Non-pigmented ciliary epithelial cell (primary cell): ENCODE measurements around the gene GRM8.

Source experiments
- DNase-seq: peaks from one replicate; pipeline ENCODE4 v3.0.0-alpha.2; 2010; ENCODE audit warnings: low read depth

The GRM8 gene

DNA sequence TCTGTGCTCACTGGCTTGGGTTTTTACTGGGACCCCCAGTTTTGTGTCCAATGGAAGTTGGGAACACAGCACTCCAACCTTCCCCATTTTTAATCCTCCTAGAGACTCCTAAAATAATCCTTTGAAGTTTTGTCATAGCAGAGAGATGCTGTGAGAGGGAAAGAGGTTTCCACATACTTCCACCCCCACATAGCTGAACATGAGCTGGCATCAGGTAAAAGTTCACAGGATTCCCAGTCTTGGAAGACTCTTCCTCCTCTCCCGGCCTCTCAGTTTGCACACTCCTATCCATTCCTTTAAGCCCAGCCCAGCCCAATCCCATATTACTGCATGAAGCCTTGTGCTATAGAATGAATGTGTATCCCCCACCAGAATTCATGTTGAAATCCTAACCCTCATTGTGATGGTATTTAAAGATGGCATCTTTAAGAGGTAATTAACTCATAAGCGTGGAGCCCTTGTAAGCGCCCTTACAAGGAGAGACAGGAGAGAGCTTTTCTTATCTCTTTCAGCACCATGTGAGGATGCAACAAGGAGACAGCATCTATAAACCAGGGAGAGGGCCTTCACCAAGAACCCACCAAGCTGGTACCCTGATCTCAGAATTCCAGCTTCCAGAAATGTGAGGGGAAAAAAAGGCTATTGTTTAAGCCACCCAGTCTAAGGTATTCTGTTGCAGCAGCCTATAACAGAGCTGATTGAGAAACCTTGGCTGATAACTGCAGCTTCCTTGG lies 22.4 kb downstream of the GRM8 start:
- DNase-seq: no peak

DNA sequence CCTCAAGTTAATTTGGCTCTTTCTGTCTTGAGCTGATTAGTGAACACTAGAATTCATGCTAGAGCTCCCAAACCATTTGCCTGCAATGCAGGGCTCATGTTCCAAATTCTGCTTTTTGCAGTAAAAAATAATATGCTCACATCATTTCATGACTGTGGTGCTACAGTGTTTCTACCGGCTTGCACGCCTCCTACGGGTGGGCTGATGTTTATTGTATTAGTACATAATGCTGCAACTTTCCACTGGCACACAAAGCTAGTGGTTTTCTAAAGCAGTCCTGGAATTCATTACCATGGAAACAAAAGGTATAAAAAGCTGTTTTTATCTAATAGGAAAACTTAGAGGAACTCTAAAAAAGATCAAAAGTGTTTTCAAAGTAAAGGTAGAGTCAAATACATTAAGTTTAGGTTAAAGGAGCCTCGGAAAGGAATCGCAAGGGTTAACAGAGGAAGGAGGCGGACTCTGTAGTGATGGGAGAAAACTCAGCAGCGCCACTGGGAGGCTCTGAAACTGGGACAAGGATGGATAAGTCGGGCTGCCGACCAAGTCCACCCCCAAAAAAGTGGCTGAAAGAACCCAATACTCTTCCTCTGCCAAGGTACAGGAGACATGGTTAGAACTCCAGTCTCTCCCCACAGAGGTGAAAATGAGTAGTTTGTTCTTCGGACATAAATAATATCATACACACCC lies 25.9 kb downstream of the GRM8 start:
- no peak for DNase-seq

DNA sequence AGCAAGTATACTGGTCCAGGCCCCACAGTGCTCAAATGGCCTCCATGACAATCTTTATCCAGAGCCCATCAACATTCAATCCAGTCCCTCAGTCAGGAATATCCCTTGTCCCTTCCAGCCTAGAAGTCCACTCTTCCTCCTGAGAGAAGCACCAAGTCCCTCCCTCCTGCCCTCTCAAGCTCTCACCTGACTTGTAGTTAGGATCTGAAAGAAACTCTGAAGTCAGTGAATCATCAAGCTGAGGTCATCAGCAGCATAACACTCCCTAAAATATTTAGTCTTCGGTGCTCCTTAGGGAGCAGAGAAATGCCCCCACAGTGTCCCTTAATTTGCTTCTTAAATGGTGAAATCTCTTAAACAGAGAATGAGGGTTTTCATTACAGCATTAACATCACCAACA lies 31.0 kb downstream of the GRM8 start:
- DNase-seq: no peak

DNA sequence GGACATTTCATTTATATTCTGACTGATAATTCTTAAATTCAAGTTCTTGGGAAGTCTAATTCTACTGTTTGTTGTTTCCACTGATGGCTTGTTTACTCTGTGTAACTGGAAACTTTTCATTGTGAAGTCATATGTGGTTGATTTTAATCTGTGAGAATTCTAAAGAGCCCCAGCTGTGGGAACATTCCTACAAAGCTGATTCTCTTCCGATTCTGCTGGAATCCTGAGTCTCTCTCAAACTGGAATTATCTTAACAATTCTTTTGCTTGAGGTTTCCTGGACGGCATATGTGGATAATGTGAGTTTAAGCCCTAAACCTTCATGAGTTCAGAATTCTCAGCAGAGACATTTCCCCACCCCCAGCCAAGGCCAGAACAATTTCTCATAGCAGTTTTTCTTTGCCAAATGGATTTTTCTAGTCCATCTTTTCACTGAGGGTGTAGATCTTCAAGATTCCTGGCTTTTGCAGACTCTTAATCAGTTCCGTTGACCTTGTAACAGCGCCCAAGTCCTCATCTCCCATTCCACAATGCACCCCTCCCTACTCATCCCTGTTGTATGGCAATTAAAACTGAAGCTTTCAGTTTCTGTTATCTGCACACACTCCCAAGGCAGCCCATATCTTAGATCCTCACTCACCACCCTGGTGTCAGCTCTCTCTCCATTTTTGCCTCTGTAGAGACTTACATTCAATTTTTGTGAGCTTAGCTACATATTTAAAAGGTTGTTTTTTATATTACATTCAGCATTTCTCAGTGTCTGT lies 37.6 kb downstream of the GRM8 start:
- DNase-seq: no peak

DNA sequence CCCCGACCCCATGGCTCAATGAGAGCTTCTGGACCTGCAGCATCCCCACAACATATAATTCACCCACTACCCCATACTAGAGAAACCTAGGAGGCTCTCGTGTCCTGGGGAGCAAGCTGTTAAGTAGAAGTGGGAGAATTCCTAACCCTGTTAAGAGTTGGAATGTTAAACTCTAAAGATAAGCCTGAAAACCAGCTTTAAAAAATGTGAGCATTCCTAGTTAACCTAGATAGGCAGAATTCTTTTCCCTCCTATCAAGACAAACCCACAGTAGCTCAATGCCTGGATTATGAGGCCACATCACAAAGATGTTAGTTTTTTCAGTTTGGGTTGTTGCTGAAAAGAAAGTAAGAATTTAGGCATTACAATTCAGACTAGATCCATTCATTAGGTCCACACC lies 42.9 kb downstream of the GRM8 start:
- DNase-seq: no peak

DNA sequence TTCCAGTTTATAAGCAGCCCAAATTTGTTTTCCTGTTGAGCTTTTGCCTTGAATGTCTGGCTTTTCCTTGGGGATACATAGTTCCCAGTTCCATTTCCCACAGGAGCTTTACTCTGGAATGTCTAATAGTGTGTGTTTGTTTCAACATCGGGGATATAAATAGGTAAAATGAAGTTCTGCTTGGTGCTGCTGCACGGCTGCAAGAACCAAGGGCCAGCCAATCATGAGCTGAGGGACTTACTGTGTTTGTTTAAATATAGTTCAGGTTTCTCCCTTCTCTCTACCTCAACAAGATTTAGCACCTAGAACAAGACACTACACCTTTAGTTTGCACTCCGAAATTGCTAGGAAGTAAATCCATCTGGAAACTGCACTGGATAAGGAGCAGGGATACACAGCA lies 43.9 kb downstream of the GRM8 start:
- no peak for DNase-seq

DNA sequence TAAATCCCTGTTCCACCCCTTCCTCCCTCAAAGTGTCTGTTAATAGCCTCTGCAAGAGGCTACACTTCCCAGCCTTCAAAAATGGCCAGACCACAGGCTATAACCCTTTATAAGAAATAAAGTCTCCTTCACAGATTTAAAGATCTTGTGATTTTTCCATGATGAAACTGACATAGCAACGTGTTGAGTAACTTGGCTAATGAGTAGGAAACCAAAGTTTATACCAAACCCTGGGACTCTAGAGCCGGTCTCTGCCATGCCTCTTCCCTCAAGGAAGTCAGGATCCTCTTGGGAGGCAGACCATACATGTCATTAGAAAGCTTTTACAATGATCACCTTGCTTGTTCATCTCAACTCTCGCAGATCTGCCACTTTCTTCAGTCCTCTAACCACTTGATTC lies 44.4 kb downstream of the GRM8 start:
- DNase-seq: no peak

DNA sequence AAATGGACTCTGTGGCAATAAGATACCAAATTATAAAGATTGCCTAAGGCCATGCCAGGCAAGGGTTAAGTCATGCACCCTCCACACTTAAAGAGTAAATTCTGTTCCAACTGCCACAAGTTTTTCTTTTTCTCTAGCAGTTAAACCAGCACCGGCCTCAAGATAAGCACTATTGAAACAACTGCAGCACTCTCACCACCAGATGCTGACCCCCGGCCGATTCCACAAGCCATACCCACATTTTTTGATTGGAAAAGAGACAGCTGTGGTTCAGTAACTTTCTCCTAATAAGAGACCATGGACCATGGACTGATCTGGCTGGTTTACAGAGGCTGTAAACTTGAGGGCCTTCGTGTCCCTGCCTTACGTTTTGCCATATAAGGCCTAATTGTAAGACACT lies 44.9 kb downstream of the GRM8 start:
- DNase-seq: no peak

DNA sequence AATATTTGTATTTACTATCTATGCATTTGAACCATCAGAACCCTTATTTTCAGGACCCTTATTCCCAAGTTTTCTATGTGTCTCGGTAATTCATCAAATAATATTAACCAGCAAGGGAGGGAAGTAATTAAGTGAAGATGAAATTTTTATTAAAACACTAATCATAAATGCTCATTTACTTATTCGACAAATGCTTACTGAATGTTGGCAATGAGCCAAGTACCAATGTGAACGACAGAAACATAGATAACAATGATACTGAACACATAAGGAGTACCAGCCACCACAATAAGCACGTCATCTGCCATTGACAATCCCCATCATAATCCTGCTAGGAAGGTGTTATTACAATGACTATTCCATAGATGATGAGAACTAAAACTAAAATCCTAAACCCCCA lies 45.5 kb downstream of the GRM8 start:
- no peak for DNase-seq

DNA sequence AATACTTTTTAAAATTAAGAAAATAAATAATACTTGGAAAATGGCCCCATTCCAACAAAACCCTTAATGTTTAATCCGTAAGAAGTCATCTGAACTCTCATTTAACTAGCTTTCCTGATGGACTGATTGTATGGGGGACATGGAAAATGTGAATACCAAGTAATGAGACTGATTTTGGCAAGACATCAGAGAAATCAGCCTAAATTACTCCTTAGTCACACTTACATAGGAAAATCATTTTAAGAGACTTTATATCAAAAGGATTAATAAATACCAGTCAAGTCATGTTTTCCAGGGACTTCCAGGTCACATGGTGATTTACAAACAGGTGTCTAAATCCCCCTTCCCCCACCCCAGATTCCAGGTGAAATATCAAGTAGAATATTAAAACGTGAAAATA lies 58.2 kb downstream of the GRM8 start:
- no peak for DNase-seq

DNA sequence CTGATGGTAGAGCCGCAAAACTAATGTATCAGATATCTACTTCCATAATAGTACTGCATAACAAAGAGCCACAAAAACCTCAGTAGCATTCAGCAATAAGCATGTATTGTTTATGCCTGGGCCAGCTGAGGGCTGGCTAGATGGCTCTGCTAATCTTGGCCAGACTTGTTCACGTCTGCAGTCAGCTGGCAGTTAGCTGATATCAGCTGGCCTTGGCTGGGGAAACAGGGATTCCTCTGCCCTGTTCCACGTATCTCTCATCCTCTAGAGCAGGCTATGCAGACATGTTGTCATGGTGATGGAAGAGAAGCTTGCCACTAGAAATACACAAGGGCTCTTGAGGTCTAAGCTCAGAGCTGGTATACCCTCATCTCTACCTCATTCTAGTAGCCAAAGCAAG lies 62.9 kb downstream of the GRM8 start:
- no peak for DNase-seq

DNA sequence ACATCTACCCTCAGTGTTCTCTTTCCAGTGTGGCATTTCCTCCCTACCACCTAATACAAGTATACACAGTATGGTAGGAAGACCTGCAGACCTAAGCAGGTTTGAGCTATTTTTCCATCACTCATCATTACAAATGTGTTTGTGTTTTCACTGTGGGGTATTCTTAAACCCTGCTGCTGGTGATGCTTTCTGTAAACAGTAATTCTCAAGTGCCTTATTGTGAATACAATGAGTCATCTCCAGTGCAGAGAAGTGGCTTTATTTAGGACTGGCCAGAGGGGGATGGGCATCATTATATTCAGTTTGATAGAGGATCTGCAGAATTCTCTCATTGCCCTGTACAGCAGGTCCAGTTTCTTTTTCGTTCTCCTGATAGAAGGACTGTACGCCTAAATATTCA lies 63.7 kb downstream of the GRM8 start:
- no peak for DNase-seq

DNA sequence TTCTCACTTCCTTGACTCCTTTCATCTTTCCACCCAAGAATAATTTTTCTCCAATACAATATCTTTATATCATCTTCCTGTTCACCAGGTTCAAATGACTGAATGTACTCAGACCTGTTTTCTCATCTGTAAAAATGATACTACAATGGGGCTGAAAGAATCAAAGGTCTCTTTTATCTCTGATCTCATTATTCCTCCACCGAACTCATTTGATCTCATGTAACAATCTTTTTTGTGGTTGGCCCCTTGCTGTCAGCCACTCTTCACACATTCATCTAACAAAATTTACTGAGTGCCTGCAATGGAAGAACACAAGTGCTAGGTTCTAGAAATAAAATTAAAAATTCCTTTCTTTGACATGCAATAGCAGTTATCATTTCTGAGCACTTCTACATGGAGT lies 65.0 kb downstream of the GRM8 start:
- DNase-seq: no peak

DNA sequence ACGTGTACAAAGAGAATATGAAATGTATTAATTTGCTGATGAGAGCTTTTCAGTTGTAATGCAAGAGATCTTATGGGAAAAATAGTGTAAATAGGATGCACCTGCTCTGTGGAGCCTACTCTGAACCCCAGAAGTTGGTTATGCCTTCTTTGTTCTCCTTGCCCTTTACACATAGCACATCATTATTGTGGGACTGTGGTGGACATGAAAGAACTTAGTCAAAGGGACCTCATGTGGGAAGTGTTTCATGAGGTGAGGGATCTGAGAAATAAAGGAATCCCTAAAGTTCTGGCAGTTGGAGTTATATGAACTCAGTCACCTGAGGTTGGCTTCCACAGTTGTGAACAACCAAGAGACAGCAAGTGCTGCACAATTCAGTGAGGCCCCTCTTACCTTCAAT lies 66.1 kb downstream of the GRM8 start:
- DNase-seq: no peak

DNA sequence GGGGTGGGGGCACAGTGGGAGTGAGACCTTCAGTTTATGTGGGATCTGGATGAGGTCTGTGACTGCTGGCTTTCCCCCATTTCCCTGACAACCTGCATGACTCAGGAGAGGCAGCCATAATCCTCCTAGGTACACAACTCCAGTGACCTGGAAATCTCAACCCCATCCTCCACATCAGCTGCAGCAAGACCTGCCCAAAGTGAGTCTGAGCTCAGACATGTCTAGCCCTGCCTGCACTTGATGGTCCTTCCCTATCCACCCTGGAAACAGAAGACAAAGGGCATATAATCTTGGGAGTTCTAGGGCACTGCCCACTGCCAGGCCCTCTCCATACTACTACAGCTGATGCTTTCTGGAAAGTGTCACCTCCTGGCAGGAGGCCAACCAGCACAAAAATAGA lies 75.6 kb downstream of the GRM8 start:
- DNase-seq: no peak

DNA sequence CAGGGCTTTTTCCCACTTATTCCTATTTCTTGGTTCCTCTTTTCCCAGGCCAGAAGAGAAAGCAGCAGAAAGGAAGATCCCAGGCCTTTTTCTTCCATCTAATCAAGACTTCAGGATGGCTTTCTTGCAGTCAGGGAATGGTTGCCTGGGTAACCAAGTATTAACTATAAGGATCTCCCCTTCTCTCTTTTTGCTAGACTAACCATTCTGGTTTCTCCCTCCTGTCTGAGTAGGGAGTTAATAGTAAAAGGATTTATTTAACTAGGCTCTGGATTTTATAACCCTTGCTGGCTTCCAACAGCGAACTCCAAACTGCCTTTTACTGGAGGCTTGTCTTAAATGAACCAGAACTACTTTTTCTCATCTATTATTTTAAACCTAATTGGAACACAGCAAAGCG lies 90.4 kb downstream of the GRM8 start:
- no peak for DNase-seq

DNA sequence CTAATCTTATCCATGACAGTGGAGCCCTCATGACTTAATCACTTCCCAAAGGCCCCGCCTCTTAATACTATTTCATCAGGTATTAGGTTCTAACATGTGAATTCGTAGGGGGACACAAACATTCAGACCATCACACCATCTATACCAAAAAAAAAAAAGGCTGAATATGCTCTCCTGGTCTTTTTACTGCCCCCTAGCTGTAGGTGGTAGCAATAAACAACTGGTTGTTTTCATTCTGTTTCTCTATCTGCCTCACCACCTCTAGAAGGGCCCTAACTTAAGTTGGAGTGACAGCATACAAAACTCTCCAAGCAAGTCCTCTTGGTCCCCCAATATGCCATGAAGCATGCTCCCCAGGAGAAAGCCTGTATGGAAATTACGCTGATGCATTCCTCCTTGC lies 94.1 kb downstream of the GRM8 start:
- DNase-seq: no peak

DNA sequence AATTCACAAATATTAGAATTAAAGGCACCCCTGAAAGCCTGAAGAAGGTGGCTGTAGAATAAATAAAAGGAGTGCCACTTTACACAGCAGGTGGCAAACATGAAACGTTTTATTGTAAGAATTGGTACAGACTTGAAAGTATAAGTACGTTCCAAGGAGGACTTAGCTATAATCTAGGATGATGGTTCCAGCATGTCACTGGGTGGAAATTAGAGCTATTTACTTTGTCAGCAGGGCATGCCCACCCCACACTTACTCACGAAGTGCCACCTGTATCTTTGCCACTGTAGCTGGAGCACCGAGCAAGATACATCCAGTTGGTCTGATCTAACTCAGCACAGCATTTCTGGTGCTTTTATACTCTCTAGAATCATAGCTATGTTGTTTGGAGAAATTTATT lies 97.8 kb downstream of the GRM8 start:
- DNase-seq: no peak

DNA sequence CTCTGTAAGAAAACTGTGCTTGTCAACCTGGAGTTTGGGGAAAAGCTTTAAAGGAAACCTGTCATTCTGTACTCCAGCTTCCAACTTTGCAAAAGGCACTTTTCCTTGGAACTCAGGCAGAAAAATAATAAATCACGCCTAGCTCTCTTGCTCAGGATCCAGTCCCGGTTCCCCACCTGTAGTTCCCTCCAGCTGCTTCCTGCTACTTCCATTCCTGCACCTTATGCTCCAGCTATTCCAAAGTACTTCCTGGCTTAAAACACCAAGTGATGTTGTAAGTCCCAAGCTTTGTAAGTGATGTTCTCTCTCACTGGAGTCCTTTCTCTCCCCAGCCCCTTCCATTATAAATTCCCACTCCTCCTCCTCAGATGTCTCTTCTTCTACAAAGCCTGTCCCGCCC lies 98.6 kb downstream of the GRM8 start:
- DNase-seq: no peak

DNA sequence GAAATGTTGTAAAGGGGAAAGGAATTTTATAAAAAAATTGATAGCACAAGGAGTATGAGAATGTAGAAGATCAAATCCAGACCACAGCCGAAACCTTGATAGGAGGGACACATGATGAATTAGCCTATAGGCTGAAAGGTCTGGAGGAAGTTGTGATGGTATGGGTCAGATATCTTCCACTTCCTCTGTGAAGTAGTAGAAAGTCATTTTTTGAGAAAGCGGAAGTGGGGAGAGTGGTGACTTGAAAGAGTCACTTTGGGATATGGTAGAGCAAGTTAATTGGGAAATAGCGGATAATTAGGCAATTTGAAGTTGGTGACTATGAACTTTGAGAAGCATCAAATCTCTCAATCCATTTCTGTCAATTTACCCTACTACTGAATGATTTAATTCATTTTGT lies 99.4 kb downstream of the GRM8 start:
- no peak for DNase-seq

DNA sequence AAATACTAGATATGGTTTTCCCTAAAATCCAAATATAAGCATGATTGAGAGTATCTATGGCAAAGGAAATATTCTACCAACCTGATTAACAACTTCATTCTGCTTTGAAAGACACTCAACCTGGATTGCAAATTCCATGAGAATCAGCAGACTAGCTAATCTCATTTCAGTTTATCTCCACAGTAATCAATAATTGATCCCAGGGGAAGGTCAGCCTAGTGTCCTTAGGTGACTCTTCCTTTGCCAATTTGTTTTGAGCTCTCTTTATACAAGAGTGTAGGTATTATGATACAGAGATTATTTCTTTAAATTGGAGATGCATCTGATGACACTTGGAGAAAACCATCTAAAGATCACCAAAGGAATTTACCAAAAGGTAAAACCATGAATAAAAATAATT lies 100.3 kb downstream of the GRM8 start:
- DNase-seq: no peak

DNA sequence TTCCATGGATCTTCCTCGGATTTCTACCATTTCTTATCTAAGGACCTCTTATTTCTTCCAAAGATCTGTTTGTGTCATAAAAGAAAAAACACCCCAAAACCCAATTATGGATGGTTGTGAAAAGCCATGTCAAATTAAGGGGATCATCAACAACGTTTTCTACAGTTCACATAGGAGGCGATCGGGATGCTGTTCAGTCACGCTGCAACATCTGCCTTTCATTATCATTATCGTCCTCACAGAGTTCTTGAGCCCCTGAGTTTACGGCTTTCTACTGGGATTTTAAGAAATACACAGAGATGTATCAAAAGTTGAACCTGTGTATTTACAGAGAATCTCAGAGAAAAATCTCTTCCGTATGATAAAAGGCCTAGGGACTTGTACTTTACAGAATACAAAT lies 101.4 kb downstream of the GRM8 start:
- no peak for DNase-seq

DNA sequence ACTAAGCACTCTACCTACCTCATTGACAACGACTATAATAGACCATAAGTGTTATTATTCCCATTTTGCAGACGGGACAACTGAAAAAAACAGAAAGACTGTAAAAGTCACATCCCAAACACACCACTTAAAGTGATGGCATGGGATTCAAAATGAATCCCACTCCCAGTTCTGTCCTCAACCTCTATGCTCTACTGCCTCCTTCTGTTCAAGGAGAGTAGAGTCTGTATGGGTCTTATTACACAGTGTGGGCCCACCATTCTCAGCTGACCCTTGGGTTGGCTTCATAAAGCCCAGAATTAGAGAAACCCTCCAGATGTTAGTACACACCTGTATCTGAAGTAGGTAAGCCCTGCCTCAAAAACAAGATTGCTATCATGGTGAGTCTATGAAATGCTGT lies 102.2 kb downstream of the GRM8 start:
- no peak for DNase-seq
